OCI-LY3 (cell line): ENCODE measurements around the gene NTRK2.

Experiments used
- H2AFZ ChIP-seq: fragments of 200-600, 300-600 bp; shearing (Covaris generic); 2 replicates; pipeline ENCODE4 v1.6.0; 2014; ENCODE audit warnings: antibody characterized with exemption, low read depth, low read length
- H3K27ac ChIP-seq: fragments of 200-600, 300-600 bp; sonication (generic); 2 replicates; pipeline ENCODE4 v1.5.1; 2014; ENCODE audit warnings: mild to moderate bottlenecking, low read length, moderate library complexity, mixed read lengths
- H3K27me3 ChIP-seq: fragments of 200-600, 300-600 bp; sonication (generic); 2 replicates; pipeline ENCODE4 v1.6.1; 2014; ENCODE audit warnings: low read depth, low read length, mixed read lengths
- H3K36me3 ChIP-seq: fragments of 200-600, 300-600 bp; sonication (generic); replicated peaks from 2 replicates; pipeline ENCODE3; 2014; ENCODE audit warnings: low read depth, low read length, mixed read lengths
- H3K4me1 ChIP-seq: fragments of 300-600, 200-600 bp; sonication (generic); 2 replicates; pipeline ENCODE4 v1.6.1; 2014; ENCODE audit warnings: low read length, mixed read lengths
- H3K4me2 ChIP-seq: fragments of 200-600, 300-600 bp; sonication (generic); 2 replicates; pipeline ENCODE4 v1.6.1; 2014; ENCODE audit warnings: low read length, mixed read lengths
- H3K4me3 ChIP-seq: fragments of 300-600, 200-600 bp; sonication (generic); 2 replicates; pipeline ENCODE4 v1.5.1; 2014; ENCODE audit warnings: antibody characterized with exemption, mild to moderate bottlenecking, low read length, moderate library complexity
- H3K79me2 ChIP-seq: fragments of 300-600, 200-600 bp; shearing (Covaris generic); 2 replicates; pipeline ENCODE4 v1.6.1; 2014; ENCODE audit warnings: mild to moderate bottlenecking, low read length, mixed read lengths
- H3K9ac ChIP-seq: fragments of 300-600, 200-600 bp; shearing (Covaris generic); 2 replicates; pipeline ENCODE4 v1.6.0; 2014; ENCODE audit warnings: mild to moderate bottlenecking, low read length, moderate library complexity
- H3K9me3 ChIP-seq: fragments of 200-600, 300-600 bp; shearing (Covaris generic); 2 replicates; pipeline ENCODE4 v1.6.1; 2014; ENCODE audit warnings: low read length, mixed read lengths; ENCODE audit not compliant: insufficient read depth
- H4K20me1 ChIP-seq: fragments of 200-600, 300-600 bp; sonication (generic); 2 replicates; pipeline ENCODE4 v1.6.1; 2016; ENCODE audit warnings: low read length, mixed read lengths; ENCODE audit not compliant: insufficient read depth
- EZH2phosphoT487 ChIP-seq: fragments of 200-600 bp; shearing (Covaris generic); IDR thresholded peaks from 2 replicates; pipeline ENCODE4 v1.6.1; 2018; ENCODE audit warnings: antibody characterized with exemption, mixed run types, low read depth
- TF ChIP-seq, protein P1 (sequence below): fragments of 200-600, 300-600 bp; sonication (generic); IDR thresholded peaks from 2 replicates; pipeline ENCODE4 v1.5.1; 2014; ENCODE audit warnings: antibody characterized with exemption, low read length, low read depth

NTRK2 gene

DNA sequence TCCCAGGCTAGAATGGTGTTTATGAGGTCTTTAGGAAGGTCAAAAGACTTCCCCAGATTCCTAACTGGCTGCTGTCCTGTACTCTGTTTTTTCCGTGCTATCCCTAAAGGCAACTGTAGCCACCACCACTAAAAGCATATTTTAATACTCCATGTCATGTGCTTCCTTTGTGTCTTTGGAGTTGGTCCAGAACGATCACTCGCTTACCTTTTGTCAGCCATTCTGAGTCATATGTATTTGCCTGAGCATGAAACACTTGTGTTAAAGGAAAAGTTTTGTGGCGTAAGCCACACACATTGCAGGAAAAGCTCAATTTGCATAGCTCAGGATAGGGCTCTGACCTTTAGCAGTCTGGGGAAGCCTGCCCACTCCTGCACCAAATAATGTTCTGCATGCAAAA is 299.6 kb downstream of the NTRK2 start:
- Histone ChIP-seq H3K9ac (no peak overlapping the region), H3K27ac (no peak overlapping the region), H3K4me1 (peaks cover 38% of the 10 kb centered on the region), H3K4me3 (no peak overlapping the region), H3K79me2 (no peaks in the 10 kb centered on the region), H3K9me3 (no peaks in the 10 kb centered on the region), H4K20me1 (no peaks in the 10 kb centered on the region), H3K27me3 (no peaks in the 10 kb centered on the region), H3K36me3 (no peaks in the 10 kb centered on the region), H2AFZ (no peak overlapping the region), H3K4me2 (no peak overlapping the region)
- TF ChIP-seq, protein P1, sequence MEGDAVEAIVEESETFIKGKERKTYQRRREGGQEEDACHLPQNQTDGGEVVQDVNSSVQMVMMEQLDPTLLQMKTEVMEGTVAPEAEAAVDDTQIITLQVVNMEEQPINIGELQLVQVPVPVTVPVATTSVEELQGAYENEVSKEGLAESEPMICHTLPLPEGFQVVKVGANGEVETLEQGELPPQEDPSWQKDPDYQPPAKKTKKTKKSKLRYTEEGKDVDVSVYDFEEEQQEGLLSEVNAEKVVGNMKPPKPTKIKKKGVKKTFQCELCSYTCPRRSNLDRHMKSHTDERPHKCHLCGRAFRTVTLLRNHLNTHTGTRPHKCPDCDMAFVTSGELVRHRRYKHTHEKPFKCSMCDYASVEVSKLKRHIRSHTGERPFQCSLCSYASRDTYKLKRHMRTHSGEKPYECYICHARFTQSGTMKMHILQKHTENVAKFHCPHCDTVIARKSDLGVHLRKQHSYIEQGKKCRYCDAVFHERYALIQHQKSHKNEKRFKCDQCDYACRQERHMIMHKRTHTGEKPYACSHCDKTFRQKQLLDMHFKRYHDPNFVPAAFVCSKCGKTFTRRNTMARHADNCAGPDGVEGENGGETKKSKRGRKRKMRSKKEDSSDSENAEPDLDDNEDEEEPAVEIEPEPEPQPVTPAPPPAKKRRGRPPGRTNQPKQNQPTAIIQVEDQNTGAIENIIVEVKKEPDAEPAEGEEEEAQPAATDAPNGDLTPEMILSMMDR = no peak
- TF ChIP-seq EZH2phosphoT487 = no peak

DNA sequence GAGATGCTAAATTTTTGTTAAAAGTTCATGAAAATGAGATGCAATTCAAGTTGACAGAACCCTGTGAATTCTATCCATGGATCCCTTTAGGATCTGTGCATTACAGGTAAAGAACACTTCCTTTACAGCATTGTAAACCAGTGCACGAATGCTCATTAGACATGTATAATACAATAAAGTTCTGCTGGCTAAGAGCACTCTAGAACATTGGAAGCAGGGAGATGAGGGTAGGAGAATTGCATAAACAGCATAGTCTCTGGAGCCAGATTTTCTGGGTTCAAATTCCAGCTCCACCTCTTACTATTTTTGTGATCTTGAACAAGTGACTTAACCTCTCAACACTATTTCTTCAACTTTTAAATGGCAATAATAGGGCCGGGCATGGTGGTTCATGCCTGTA is 300.2 kb downstream of the NTRK2 start:
- H4K20me1 ChIP-seq = no peaks in the 10 kb centered on the region
- no peaks in the 10 kb centered on the region for H3K79me2 ChIP-seq
- no peak overlapping the region for H3K9ac ChIP-seq
- no peak overlapping the region for H3K4me2 ChIP-seq
- H3K9me3 ChIP-seq = no peaks in the 10 kb centered on the region
- TF ChIP-seq EZH2phosphoT487 = no peak
- TF ChIP-seq, protein P1 = no peak
- H2AFZ ChIP-seq = no peak overlapping the region
- no peaks in the 10 kb centered on the region for H3K36me3 ChIP-seq
- H3K27ac ChIP-seq = no peak overlapping the region
- H3K4me3 ChIP-seq = no peak overlapping the region
- H3K4me1 ChIP-seq = peaks cover 38% of the 10 kb centered on the region
- H3K27me3 ChIP-seq = no peaks in the 10 kb centered on the region

DNA sequence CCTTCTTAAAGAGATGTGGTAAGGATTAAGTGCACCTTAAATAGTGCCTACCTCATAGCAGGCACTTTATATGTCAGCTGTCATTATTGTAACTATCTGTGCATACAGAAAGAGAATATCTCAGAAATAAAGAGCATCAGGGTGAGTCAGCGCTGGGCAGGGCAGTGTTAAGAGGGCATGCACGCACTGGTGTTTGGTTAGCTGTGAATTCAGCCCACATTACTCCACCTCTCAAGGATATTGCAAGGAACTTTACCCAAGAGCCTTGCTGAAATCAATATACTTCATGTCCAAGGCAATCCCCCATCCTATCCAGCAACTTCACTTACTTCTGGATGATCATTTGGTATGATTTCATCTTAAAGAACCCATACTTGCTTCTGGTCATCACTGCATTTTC is 300.9 kb downstream of the NTRK2 start:
- Histone ChIP-seq H4K20me1 (no peaks in the 10 kb centered on the region), H3K27me3 (no peaks in the 10 kb centered on the region), H3K79me2 (no peaks in the 10 kb centered on the region), H3K4me2 (no peak overlapping the region), H3K4me1 (peaks cover 38% of the 10 kb centered on the region), H2AFZ (no peak overlapping the region), H3K36me3 (no peaks in the 10 kb centered on the region), H3K4me3 (no peak overlapping the region), H3K9ac (no peak overlapping the region), H3K9me3 (no peaks in the 10 kb centered on the region), H3K27ac (no peak overlapping the region)
- TF ChIP-seq, protein P1 = no peak
- no peak for TF ChIP-seq EZH2phosphoT487

DNA sequence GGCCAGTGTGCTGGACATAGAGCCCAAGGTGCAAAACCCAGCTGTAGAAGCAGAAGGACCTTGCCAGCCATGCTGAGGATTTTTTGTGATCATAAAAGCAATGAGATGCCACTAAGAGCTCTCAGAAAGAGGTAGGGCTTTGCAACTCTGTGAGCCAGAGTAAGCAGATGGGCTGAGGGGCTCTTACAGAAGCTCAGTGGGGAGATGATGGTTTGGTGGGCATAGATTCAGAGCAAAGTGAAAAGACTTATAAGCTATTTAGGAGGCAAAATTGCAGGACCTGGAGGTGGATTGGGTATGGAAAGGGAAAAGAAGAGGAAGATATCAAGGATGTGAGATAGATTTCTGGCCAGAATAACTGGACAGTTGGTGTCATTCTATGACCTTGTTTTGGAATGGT is 302.0 kb downstream of the NTRK2 start:
- Histone ChIP-seq H3K4me1 (peaks cover 34% of the 10 kb centered on the region), H3K4me2 (peak overlapping the region; percentile 11; the same call in 1 of the 2 replicates), H3K9me3 (no peaks in the 10 kb centered on the region), H3K4me3 (no peak overlapping the region), H4K20me1 (no peaks in the 10 kb centered on the region), H3K27ac (no peak overlapping the region), H3K79me2 (no peaks in the 10 kb centered on the region), H3K27me3 (no peaks in the 10 kb centered on the region), H3K36me3 (no peaks in the 10 kb centered on the region), H2AFZ (no peak overlapping the region), H3K9ac (no peak overlapping the region)
- TF ChIP-seq, protein P1 = no peak
- no peak for TF ChIP-seq EZH2phosphoT487
